ENCODE data around the gene CSNK1D.

CSNK1D gene

GRCh38 chr17:82310877-82311276 lies 37.4 kb upstream of the CSNK1D start:
- no peak overlapping the region for H3K4me2 ChIP-seq (ENCODE audit: low read length)
- H4K12ac ChIP-seq (ENCODE audit: low read depth, low read length), result no peak overlapping the region
- no peak overlapping the region for H3K9ac ChIP-seq (ENCODE audit: low read length)
- no CpG with 5 or more reads among the region's 21 CpGs for WGBS (ENCODE audit: extremely low coverage, insufficient coverage, insufficient read length)
- H3K36me3 ChIP-seq (ENCODE audit: control insufficient read depth in 1 of 2, insufficient read depth in 2 of 2, low read length in 2 of 2), result no peaks in the 10 kb centered on the region
- no peak overlapping the region for H2AK5ac ChIP-seq (ENCODE audit: low read length)
- H3K18ac ChIP-seq (ENCODE audit: low read length), result no peak overlapping the region
- H3K4me1 ChIP-seq (ENCODE audit: control insufficient read depth in 1 of 2, insufficient read depth in 2 of 2, low read length in 2 of 2), result no peaks in the 10 kb centered on the region
- no peak overlapping the region for H3K14ac ChIP-seq (ENCODE audit: low read length)
- no peaks in the 10 kb centered on the region for H3K27me3 ChIP-seq (ENCODE audit: insufficient read depth, low read length)
- H4K8ac ChIP-seq (ENCODE audit: low read depth, low read length), result no peak overlapping the region
- DNase-seq, result no peak
- no peaks in the 10 kb centered on the region for H3K79me2 ChIP-seq (ENCODE audit: control insufficient read depth, insufficient read depth, low read length, poor library complexity)
- no peak overlapping the region for H4K91ac ChIP-seq (ENCODE audit: low read depth, low read length)
- no peak overlapping the region for H2BK5ac ChIP-seq (ENCODE audit: low read depth, low read length, poor library complexity)
- no peak overlapping the region for H3K27ac ChIP-seq (ENCODE audit: low read depth, low read length)
- no peak overlapping the region for H2BK12ac ChIP-seq (ENCODE audit: low read length)
- no peak overlapping the region for H3K4me3 ChIP-seq (ENCODE audit: low read depth, low read length)
- H2BK120ac ChIP-seq (ENCODE audit: insufficient read depth, low read length, poor library complexity), result no peak overlapping the region
- no peak overlapping the region for H3K23ac ChIP-seq (ENCODE audit: low read length)
- H3K79me1 ChIP-seq (ENCODE audit: low read length), result no peaks in the 10 kb centered on the region
- no peak overlapping the region for H2AFZ ChIP-seq (ENCODE audit: insufficient read depth, low read length, poor library complexity)
- peaks cover 4% of the 10 kb centered on the region for H3K9me3 ChIP-seq (ENCODE audit: insufficient read depth, low read depth, low read length)
- no peak overlapping the region for H3K4ac ChIP-seq (ENCODE audit: low read depth, low read length)

DNA sequence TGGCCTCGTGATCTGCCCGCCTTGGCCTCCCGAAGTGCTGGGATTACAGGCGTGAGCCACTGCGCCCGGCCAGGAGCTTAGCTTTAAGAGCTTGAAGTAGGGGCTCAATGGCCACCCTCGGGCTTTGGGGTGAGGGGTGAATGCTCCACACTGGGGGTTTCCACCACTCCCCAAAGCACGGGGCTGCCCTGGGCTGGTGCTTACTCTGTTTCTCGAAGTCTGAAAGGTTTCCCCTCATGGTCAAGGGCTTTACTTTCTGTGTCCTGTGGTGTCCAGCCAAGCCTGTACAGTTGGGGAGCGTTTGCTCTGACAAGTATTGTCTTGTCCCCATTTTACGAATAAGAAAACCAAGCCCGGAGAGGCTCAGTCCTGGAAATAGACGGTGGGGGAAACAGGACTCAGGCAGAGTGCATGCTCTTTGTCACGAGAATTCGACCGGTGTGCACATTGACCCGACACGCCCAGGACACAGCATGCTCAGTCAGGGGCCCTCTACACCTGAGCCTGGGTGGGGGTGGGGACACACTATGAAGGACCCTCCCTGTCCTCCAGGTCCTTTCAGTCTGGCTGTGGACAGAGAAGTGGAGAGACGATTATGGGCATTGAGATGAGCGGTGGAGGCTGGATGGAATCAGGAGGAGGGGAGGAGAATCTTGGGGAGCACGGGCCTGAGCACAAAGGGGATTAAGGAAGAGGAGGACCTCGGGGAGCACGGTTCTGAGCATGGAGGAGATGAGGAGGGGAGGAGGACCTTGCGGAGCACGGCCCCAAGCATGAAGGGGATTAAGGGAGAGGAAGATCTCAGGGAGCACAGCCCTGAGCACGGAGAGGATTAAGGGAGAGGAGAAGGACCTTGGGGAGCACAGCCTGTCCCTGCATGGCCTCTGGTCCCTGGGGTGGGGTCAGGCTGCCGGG lies 36.4 kb upstream of the CSNK1D start:
- no peak overlapping the region for H2BK120ac ChIP-seq (ENCODE audit: insufficient read depth, low read length, poor library complexity)

DNA sequence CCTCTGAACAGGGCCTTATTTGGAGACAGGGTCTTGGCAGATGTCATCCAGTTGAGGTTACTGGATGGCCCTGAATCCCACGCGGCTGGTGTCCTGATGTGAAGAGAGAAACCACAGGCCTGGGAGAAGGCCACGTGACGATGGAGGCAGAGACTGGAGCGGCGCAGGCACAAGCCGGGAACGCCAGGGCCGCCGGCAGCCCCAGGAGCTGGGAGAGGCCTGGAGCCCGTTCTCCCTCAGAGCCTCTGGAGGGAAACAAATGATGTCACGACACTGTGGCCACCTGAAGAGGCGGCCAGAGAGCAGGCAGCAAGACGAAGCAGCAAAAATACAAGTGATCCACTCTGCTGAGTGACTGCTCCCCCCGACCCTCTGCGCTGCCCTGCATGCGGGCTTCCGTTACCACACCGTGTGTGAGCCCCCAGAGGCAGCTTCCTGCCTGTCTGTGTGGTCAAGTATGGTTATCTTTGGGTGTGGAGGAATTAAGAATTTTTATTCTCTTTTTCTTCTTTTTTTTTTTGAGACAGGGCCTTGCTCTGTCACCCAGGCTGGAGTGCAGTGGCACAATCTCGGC lies 32.3 kb upstream of the CSNK1D start:
- Histone ChIP-seq H3K23ac (ENCODE audit: low read length) (no peak overlapping the region), H3K18ac (ENCODE audit: low read length) (no peak overlapping the region), H4K12ac (ENCODE audit: low read depth, low read length) (no peak overlapping the region), H3K79me1 (ENCODE audit: low read length) (no peaks in the 10 kb centered on the region), H4K91ac (ENCODE audit: low read depth, low read length) (no peak overlapping the region), H3K9me3 (ENCODE audit: insufficient read depth, low read depth, low read length) (peaks cover 4% of the 10 kb centered on the region), H2BK120ac (ENCODE audit: insufficient read depth, low read length, poor library complexity) (no peak overlapping the region), H3K36me3 (ENCODE audit: control insufficient read depth in 1 of 2, insufficient read depth in 2 of 2, low read length in 2 of 2) (no peaks in the 10 kb centered on the region), H2BK5ac (ENCODE audit: low read depth, low read length, poor library complexity) (no peak overlapping the region), H3K4me1 (ENCODE audit: control insufficient read depth in 1 of 2, insufficient read depth in 2 of 2, low read length in 2 of 2) (peaks cover 0 to 2% of the 10 kb centered on the region in 2 experiments), H3K79me2 (ENCODE audit: control insufficient read depth, insufficient read depth, low read length, poor library complexity) (no peaks in the 10 kb centered on the region), H3K4ac (ENCODE audit: low read depth, low read length) (no peak overlapping the region), H3K4me3 (ENCODE audit: low read depth, low read length) (no peak overlapping the region), H2AK5ac (ENCODE audit: low read length) (no peak overlapping the region), H2BK12ac (ENCODE audit: low read length) (no peak overlapping the region), H3K27me3 (ENCODE audit: insufficient read depth, low read length) (no peaks in the 10 kb centered on the region), H3K4me2 (ENCODE audit: low read length) (no peak overlapping the region), H2AFZ (ENCODE audit: insufficient read depth, low read length, poor library complexity) (no peak overlapping the region), H3K14ac (ENCODE audit: low read length) (no peak overlapping the region), H3K27ac (ENCODE audit: low read depth, low read length) (no peak overlapping the region), H3K9ac (ENCODE audit: low read length) (no peak overlapping the region), H4K8ac (ENCODE audit: low read depth, low read length) (no peak overlapping the region)
- DNase-seq, result no peak
- WGBS (ENCODE audit: extremely low coverage, insufficient coverage, insufficient read length), result no CpG with 5 or more reads among the region's 20 CpGs

More for the DNA sequence above, 36.4 kb upstream of the CSNK1D start:
- H3K4me1 ChIP-seq (ENCODE audit: control insufficient read depth in 1 of 2, insufficient read depth in 2 of 2, low read length in 2 of 2), result peaks cover 0 to 1% of the 10 kb centered on the region in 2 experiments
- DNase-seq, result no peak
- H3K27ac ChIP-seq (ENCODE audit: low read depth, low read length), result no peak overlapping the region
- no peaks in the 10 kb centered on the region for H3K79me2 ChIP-seq (ENCODE audit: control insufficient read depth, insufficient read depth, low read length, poor library complexity)
- no CpG with 5 or more reads among the region's 27 CpGs for WGBS (ENCODE audit: extremely low coverage, insufficient coverage, insufficient read length)
- no peak overlapping the region for H3K4ac ChIP-seq (ENCODE audit: low read depth, low read length)
- H3K23ac ChIP-seq (ENCODE audit: low read length), result no peak overlapping the region
- no peak overlapping the region for H4K91ac ChIP-seq (ENCODE audit: low read depth, low read length)
- H2AK5ac ChIP-seq (ENCODE audit: low read length), result no peak overlapping the region
- H3K27me3 ChIP-seq (ENCODE audit: insufficient read depth, low read length), result no peaks in the 10 kb centered on the region
- H3K14ac ChIP-seq (ENCODE audit: low read length), result no peak overlapping the region
- no peak overlapping the region for H3K4me3 ChIP-seq (ENCODE audit: low read depth, low read length)
- no peaks in the 10 kb centered on the region for H3K79me1 ChIP-seq (ENCODE audit: low read length)
- H2BK5ac ChIP-seq (ENCODE audit: low read depth, low read length, poor library complexity), result no peak overlapping the region
- H2BK12ac ChIP-seq (ENCODE audit: low read length), result no peak overlapping the region
- no peak overlapping the region for H3K9ac ChIP-seq (ENCODE audit: low read length)
- H4K12ac ChIP-seq (ENCODE audit: low read depth, low read length), result no peak overlapping the region
- no peaks in the 10 kb centered on the region for H3K36me3 ChIP-seq (ENCODE audit: control insufficient read depth in 1 of 2, insufficient read depth in 2 of 2, low read length in 2 of 2)
- no peak overlapping the region for H4K8ac ChIP-seq (ENCODE audit: low read depth, low read length)
- peaks cover 4% of the 10 kb centered on the region for H3K9me3 ChIP-seq (ENCODE audit: insufficient read depth, low read depth, low read length)
- H3K18ac ChIP-seq (ENCODE audit: low read length), result no peak overlapping the region
- H2AFZ ChIP-seq (ENCODE audit: insufficient read depth, low read length, poor library complexity), result no peak overlapping the region
- H3K4me2 ChIP-seq (ENCODE audit: low read length), result no peak overlapping the region

- no peaks in the 10 kb centered on the region for H3K79me2 ChIP-seq (ENCODE audit: control insufficient read depth, insufficient read depth, low read length, poor library complexity)
- no peak overlapping the region for H3K23ac ChIP-seq (ENCODE audit: low read length)
- no peak overlapping the region for H3K4ac ChIP-seq (ENCODE audit: low read depth, low read length)
- H3K9me3 ChIP-seq (ENCODE audit: insufficient read depth, low read depth, low read length), result peaks cover 3% of the 10 kb centered on the region
- H3K27me3 ChIP-seq (ENCODE audit: insufficient read depth, low read length), result no peaks in the 10 kb centered on the region
- no peak overlapping the region for H4K8ac ChIP-seq (ENCODE audit: low read depth, low read length)
- peaks cover 0 to 2% of the 10 kb centered on the region in 2 experiments for H3K4me1 ChIP-seq (ENCODE audit: control insufficient read depth in 1 of 2, insufficient read depth in 2 of 2, low read length in 2 of 2)
- H2AK5ac ChIP-seq (ENCODE audit: low read length), result no peak overlapping the region
- no peak for DNase-seq
- H3K36me3 ChIP-seq (ENCODE audit: control insufficient read depth in 1 of 2, insufficient read depth in 2 of 2, low read length in 2 of 2), result no peaks in the 10 kb centered on the region
- H2AFZ ChIP-seq (ENCODE audit: insufficient read depth, low read length, poor library complexity), result no peak overlapping the region
- H4K91ac ChIP-seq (ENCODE audit: low read depth, low read length), result no peak overlapping the region
- H3K27ac ChIP-seq (ENCODE audit: low read depth, low read length), result no peak overlapping the region
- H3K14ac ChIP-seq (ENCODE audit: low read length), result no peak overlapping the region
- no peak overlapping the region for H2BK5ac ChIP-seq (ENCODE audit: low read depth, low read length, poor library complexity)
- no CpG with 5 or more reads among the region's 23 CpGs for WGBS (ENCODE audit: extremely low coverage, insufficient coverage, insufficient read length)
- H3K4me3 ChIP-seq (ENCODE audit: low read depth, low read length), result no peak overlapping the region
- H2BK12ac ChIP-seq (ENCODE audit: low read length), result no peak overlapping the region
- no peak overlapping the region for H3K4me2 ChIP-seq (ENCODE audit: low read length)
- no peak overlapping the region for H2BK120ac ChIP-seq (ENCODE audit: insufficient read depth, low read length, poor library complexity)
- no peak overlapping the region for H4K12ac ChIP-seq (ENCODE audit: low read depth, low read length)
- no peaks in the 10 kb centered on the region for H3K79me1 ChIP-seq (ENCODE audit: low read length)
- no peak overlapping the region for H3K18ac ChIP-seq (ENCODE audit: low read length)
- no peak overlapping the region for H3K9ac ChIP-seq (ENCODE audit: low read length)
Measured at GRCh38 chr17:82304826-82305726, 31.6 kb upstream of the CSNK1D start.
